AML-193 (cell line): ENCODE measurements around the gene CUTA.
"Not testable (repeated sequence)": the region's sequence is repeated elsewhere in the genome, so short reads cannot be mapped to it uniquely, and the experiment has no call there.

Experiments
- DNase-seq, 2 experiments: peaks; one replicate each; lab custom pipeline; 2025; lab: John Stamatoyannopoulos, UW

Gene CUTA

DNA sequence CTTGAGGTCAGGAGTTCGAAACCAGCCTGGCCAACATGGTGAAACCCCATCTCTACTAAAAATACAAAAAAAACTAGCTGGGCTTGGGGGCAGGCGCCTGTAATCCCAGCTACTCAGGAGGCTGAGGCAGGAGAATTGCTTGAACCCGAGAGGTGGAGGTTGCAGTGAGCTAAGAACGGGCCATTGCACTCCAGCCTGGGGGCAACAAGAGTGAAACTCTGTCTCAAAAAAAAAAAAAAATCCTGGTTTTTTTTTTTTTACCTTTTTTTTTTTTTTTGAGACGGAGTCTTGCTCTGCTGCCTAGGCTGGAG lies 50.2 kb downstream of the CUTA start:
- not testable (repeated sequence) for DNase-seq

DNA sequence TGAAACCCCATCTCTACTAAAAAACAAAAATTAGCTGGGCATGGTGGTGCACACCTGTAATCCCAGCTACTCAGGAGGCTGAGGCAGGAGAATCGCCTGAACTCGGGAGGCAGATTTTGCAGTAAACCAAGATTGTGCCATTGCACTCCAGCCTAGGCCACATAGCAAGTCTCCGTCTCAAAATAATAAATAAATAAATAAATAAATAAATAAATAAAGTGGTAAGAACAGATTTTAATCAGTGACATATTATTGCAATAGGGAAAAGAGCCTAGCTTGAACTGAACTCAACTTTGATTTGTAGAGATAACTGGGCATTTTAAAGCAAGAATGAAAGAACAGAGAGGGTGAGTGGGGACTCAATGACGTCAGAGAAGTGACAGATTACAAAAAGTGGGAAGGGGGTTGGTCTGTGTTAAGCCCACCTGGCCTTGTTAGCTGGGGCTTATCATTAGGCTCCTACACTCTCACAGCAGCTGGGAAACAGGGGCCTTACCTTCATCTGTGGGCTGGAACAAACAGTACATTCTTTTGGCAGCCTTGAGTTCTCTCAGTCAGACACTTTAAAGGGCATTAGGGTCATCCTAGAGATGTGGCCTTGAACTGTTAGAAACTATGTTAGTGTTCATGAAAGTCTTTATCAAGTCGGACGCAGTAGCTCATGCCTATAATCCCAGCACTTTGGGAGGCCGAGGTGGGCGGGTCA lies 50.7 kb downstream of the CUTA start:
- no peak for DNase-seq
